Testis (tissue), 3 donors: ENCODE results near the gene LIPG. TPM values are rescaled to one million over a fixed set of nuclear protein-coding genes. Genes with fewer than 3 reads are reported as not detected.

Experiments
- DNase-seq: peaks from one replicate; pipeline ENCODE4 v3.0.0-alpha.2; 2019
- H3K27ac ChIP-seq, 2 donors: fragments of 200-600 bp; sonication (generic); one replicate each; pipeline ENCODE4 v1.5.1; 2019
- H3K27me3 ChIP-seq: fragments of 200-600 bp; sonication (generic); one replicate; pipeline ENCODE4 v1.5.1; 2019
- H3K36me3 ChIP-seq: fragments of 200-600 bp; sonication (generic); one replicate; pipeline ENCODE4 v1.5.1; 2017; ENCODE audit warnings: low read depth; ENCODE audit errors: missing control alignments
- H3K4me1 ChIP-seq: fragments of 200-600 bp; sonication (generic); one replicate; pipeline ENCODE4 v1.5.1; 2019
- H3K4me3 ChIP-seq, 2 donors: fragments of 200-600 bp; sonication (generic); one replicate each; pipeline ENCODE4 v1.5.1; 2017 to 2019
- H3K9me3 ChIP-seq: fragments of 200-600 bp; sonication (generic); one replicate; pipeline ENCODE4 v1.5.1; 2017
- POLR2A ChIP-seq: fragments of 450-650 bp; IDR thresholded peaks from one replicate; pipeline ENCODE4 v1.6.1; 2017; ENCODE audit warnings: antibody characterized with exemption, mild to moderate bottlenecking, moderate library complexity
- WGBS, 2 donors: methylation state at CpG; one replicate each; pipeline ENCODE4 v1.1.5; 2018; 5-methylcytosine and 5-hydroxymethylcytosine counted together
- intact Hi-C: fragments of 100-400 bp; cut with DNase I; formaldehyde crosslinking; loops from one replicate; pipeline ENCODE4 v1.15.1; 2023; ENCODE audit warnings: low total_unique reads
- polyA plus RNA-seq: library from polyadenylated mRNA; stranded (reverse); fragments of 350-450 nt; fragmentation: Illumina TruSeq; extraction: RNeasy Lipid Tissue Mini Kit (QIAGEN cat#74804); gene quantifications from one replicate; pipeline ENCODE4 v1.2.3, GENCODE V29; 2014; ENCODE audit warnings: low read depth, low replicate concordance; ENCODE audit not compliant: insufficient read depth
- total RNA-seq, 2 donors: library from RNA; depleted of rRNA; stranded (reverse); fragments of >200 nt; gene quantifications; one replicate each; pipeline ENCODE4 v1.2.3, GENCODE V29; 2016
- TF ChIP-seq, protein P1 (sequence below), 3 experiments: fragments of 450-650 bp in 2 of 3; fragments of 200-600 bp in 1 of 3; sonication (generic) in 1 of 3; IDR thresholded peaks; one replicate each; pipeline ENCODE4 v1.5.1; 2016 to 2019; ENCODE audit warnings: antibody characterized with exemption in 3 of 3, mild to moderate bottlenecking in 2 of 3, moderate library complexity in 1 of 3

The LIPG gene
- total and polyA plus RNA-seq, 3 donors from 2014 or later: 25.4 to 48.0 (median 35.2) TPM

DNA sequence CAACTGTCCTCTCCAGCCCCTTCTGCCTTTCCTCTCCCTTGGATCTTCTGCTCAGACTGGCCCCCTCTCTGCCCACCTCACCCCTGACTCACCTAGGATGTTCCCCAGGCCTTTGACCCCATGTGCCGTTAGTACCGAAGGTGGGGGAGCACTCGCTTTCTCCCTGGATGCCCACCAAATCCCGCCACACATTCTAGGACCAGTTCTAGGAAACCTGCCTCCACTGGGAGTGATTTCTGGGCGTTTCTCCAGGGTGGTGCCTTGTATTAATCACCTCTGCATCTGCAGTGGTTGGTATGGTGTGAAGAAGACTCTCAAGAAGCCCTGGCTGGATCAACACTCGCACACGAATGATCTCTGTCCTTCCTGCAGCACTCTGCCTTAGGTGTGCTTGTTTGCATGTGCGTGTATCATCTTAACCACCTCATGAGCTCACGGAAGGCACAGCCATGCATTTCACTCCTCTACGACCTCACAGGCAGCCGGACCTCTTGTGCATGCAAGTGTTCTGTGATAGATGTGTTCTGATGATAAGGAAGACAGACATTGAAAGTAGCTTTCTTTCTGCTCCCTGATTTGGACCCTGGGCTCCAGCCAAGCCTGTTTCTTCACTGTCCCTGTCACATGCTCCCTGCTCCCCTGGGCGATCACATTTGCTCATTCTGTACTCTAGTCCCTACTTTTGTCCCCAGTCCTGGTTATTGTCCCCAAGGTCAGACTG lies 69.4 kb downstream of the LIPG start:
- Histone ChIP-seq H3K27me3 (no peaks in the 10 kb centered on the region), H3K4me3 (no peak overlapping the region), H3K36me3 (no peaks in the 10 kb centered on the region), H3K4me1 (no peaks in the 10 kb centered on the region), H3K27ac (no peak overlapping the region), H3K9me3 (no peaks in the 10 kb centered on the region)
- 74 to 86% methylated on average over 12 of the region's 12 CpGs for WGBS, 2 donors
- intact Hi-C loops: no loop called here
- TF ChIP-seq POLR2A: no peak
- TF ChIP-seq, protein P1, sequence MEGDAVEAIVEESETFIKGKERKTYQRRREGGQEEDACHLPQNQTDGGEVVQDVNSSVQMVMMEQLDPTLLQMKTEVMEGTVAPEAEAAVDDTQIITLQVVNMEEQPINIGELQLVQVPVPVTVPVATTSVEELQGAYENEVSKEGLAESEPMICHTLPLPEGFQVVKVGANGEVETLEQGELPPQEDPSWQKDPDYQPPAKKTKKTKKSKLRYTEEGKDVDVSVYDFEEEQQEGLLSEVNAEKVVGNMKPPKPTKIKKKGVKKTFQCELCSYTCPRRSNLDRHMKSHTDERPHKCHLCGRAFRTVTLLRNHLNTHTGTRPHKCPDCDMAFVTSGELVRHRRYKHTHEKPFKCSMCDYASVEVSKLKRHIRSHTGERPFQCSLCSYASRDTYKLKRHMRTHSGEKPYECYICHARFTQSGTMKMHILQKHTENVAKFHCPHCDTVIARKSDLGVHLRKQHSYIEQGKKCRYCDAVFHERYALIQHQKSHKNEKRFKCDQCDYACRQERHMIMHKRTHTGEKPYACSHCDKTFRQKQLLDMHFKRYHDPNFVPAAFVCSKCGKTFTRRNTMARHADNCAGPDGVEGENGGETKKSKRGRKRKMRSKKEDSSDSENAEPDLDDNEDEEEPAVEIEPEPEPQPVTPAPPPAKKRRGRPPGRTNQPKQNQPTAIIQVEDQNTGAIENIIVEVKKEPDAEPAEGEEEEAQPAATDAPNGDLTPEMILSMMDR (IDR thresholded peaks at IDR 0.05): no peak
- no peak for DNase-seq

DNA sequence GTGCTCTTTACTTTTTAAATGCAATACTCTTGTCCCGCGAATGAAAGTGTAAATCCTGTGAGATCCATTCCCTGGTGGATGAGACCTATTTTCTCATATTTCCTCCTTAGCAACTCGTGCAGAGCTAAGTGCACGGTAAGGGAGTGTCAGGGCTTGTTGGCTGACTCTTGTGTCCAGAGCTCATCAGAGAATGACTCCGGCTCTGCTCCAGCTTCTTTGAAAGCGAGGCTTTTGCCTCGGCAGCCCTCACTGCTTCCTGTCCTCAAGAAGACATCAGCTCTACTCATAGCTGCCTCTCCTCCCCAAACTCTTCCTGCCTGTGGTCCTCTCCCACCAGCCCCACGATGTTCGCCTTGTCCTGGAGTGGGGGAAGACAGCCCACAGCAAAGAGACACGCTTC lies 70.7 kb downstream of the LIPG start:
- H3K4me1 ChIP-seq: no peaks in the 10 kb centered on the region
- no peaks in the 10 kb centered on the region for H3K27me3 ChIP-seq
- TF ChIP-seq POLR2A: no peak
- TF ChIP-seq, protein P1 (IDR thresholded peaks at IDR 0.05): no peak
- 53 to 58% methylated on average over 10 of the region's 10 CpGs for WGBS, 2 donors
- no peaks in the 10 kb centered on the region for H3K9me3 ChIP-seq
- intact Hi-C loops: no loop called here
- H3K36me3 ChIP-seq: no peaks in the 10 kb centered on the region
- DNase-seq: peak; percentile 34
- H3K4me3 ChIP-seq: no peak overlapping the region
- no peak overlapping the region for H3K27ac ChIP-seq

DNA sequence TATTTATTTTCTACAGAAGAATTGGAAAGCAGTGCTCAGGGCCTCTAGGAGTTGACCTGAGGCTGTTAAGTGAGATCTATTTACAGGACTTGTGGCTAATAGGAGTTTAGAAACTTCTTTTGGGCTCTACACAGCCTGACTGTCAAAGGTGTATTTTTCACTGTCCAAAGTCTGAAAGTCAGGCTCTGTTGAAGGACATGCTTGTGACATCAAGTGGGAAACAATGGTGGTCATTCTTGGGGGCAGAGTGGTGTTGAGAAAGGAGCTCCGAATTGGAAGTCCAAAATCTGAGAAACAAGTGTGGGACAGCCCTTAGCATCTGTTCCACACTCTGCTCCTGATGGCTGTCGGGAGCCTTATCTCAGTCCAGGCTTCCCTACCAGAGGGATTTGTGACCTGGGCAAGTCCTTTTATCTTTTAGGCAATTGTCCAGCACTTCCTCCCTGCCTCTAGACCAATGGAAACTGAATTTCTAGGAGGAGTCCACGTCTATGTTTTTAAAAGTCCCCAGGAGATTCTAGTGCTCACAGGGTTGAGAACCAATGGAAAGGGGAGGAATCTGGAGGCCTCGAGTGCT lies 76.4 kb downstream of the LIPG start:
- H3K36me3 ChIP-seq: no peaks in the 10 kb centered on the region
- H3K27ac ChIP-seq: no peak overlapping the region
- H3K9me3 ChIP-seq: no peaks in the 10 kb centered on the region
- H3K27me3 ChIP-seq: no peaks in the 10 kb centered on the region
- TF ChIP-seq POLR2A: no peak
- TF ChIP-seq, protein P1 (IDR thresholded peaks at IDR 0.05): no peak
- H3K4me1 ChIP-seq: no peaks in the 10 kb centered on the region
- 71 to 78% methylated on average over 4 of the region's 4 CpGs for WGBS, 2 donors
- no peak for DNase-seq
- no peak overlapping the region for H3K4me3 ChIP-seq
- intact Hi-C loops: no loop called here

DNA sequence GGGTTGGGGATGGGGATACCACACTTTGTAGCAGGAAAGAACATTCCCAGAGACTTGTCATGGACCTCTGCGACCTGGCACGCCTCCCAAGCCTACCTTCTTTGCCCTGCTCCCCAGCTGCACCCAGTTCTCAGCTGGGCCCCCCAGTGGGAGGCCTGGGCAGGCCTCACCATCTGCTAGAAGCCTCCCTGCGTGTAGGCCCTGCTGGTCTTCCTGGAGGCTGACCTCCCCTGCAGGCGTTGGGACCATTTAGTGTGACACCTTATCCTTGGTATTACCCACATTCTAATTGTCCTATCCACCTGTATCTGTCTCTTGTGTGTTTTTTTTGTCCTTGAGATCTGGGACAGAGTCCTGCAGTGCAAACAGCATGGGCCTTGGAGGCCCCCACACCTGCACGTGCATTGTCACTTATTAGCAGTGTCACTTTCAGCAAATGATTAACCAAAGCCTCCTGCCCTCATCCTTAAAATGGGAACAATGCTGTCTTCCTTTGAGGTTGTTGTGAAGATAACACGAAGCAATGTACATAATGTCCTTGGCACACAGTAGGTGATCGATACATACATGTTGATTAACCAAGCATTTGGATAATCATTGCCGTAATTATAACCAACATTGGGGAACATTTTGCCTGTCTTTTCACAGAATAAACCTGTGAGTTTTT lies 77.2 kb downstream of the LIPG start:
- Histone ChIP-seq H3K27me3 (no peaks in the 10 kb centered on the region), H3K4me3 (no peak overlapping the region), H3K9me3 (no peaks in the 10 kb centered on the region), H3K4me1 (no peaks in the 10 kb centered on the region), H3K36me3 (no peaks in the 10 kb centered on the region), H3K27ac (no peak overlapping the region)
- intact Hi-C loops: no loop called here
- WGBS, 2 donors: 87 to 92% methylated on average over 6 to 8 of the region's 8 CpGs
- DNase-seq: no peak
- TF ChIP-seq, protein P1 (IDR thresholded peaks at IDR 0.05): no peak
- TF ChIP-seq POLR2A: no peak
